HG03135 (cell line): ENCODE measurements around the gene ZNF814.
"Not testable (repeated sequence)": the region's sequence is repeated elsewhere in the genome, so short reads cannot be mapped to it uniquely, and the experiment has no call there.

Experiments used
- ATAC-seq: cut with Tn5 transposase; IDR thresholded peaks from one replicate; pipeline ENCODE4 v1.9.1; 2021; ENCODE audit warnings: mild to moderate bottlenecking, moderate library complexity; ENCODE audit not compliant: unreplicated experiment

ZNF814 gene

DNA sequence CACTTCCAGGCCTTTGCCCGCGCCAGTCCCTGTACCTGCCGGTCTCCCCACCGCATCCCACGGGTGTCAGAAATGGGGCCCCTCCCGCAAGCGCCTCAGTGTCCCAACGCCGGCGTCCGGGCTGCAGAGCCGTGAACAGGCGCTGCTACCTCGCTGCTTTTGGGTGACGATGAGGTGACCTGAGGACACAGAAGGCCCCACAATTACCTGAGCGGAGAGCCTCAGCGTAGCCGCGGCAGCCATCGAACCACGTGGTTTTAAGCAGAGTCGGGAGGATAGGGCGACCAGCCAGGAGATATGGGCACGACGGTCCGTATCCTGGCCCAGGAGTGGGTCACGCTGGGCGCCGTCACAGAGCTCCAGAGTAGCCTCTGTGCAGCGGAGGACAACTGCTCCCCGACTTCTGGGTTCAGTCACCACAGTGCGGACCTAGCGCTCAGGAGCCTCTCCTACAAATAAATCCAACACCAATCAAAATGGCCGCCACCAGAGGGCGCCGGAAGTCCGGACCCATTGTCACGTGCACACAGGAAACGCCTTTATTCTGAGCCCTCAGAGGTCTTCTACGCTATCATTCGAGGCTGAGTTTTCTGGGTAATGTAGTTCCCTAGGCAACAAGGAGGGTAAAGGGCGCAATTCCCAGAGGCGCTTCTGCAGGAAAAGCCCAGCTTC is at the start of gene ZNF814:
ZNF814 (minus strand) TSS at position 478 of the 672 bp plus-strand sequence; CDS start at position 243, 235 bp downstream.
- ATAC-seq = peak; percentile 79

DNA sequence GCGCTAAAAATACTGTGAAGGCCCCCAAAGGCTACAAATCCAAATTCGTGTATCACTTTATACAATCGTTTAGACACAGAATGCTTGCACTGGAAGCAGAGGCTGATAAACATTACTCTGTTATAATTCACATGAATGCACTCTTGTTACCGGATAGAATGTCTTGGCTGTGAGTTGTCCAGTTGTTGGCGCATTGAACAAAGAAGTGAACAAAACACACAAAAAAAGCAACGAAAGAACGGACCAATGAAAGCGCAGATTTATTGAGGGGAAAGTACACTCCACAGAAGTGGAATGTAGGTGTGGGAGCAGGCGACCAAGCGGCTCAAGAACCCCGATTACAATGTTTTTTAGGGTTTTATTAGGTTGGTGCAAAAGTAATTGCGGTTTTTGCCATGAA is 46.9 kb upstream of the ZNF814 start:
- no peak for ATAC-seq

DNA sequence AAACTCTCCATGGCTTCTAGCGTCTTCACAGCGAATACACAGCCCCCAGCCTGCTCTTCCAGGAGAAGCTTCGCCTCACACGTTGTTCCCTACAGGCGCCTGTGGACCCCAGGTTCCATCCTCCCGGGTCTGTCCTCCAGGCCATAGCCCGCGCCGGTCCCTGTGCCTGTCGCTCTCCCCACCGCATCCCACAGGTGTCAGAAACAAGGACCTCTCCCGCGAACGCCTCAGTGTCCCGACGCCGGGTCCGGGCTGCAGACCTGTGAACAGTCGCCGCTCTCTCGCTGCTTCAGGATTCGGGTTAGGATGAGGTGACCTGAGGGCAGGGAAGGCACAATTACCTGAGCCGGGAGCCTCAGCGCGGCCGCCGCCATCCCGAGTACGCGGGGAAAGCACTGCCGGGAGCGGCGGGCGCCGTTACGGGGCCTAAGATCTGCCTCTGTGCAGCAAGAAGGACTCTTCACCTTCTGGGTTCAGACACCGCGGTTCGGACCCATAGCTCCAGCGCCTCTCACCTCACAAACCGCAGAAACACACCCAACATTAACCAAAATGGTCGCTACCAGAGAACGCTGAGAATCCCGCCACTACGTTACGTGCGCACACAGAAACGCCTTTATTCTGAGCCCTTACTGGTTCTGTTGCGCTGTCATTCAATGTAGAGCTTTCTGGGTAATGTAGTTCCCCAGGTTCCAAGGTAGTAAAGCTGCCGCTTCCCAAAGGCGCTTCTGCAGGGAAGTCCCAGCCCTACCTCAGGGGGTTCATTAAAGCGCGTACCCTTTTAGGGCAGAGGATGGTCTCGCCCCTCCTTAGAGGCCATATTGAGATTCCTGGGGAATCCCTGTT is 46.2 kb upstream of the ZNF814 start, which contains the start of gene ZNF418:
ZNF418 (minus strand) TSS at position 583 of the 846 bp plus-strand sequence. CDS start 1,580 bp downstream, outside the sequence.
- peak; percentile 80 for ATAC-seq

DNA sequence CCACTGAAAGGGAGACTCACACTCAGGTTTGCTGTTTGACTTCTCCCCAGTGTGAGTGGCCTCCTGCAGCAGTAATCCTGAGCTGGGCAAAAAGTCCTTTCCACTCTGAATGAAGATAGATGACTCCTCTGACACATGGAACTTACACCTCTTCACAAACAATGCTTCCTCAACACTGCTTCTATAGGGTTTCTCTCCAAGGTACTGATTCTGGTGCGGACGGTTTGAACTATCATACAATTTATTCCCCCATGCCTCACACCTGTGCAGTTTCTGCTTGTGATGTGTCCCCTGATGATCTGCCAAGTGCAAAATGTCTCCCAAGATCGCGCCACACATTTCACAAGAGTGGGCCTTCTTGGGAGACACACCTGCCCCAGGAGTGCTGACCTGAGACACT is 38.8 kb upstream of the ZNF814 start:
- ATAC-seq = no peak

GRCh38 chr19:57916168-57916995 is 27.5 kb upstream of the ZNF814 start, which contains the start of gene ZNF417:
ZNF417 (minus strand) TSS chr19:57916592; CDS start chr19:57916411, 181 bp downstream.
- ATAC-seq = peak; percentile 98

- ATAC-seq = no peak
Measured at GRCh38 chr19:57914531-57914930, 25.7 kb upstream of the ZNF814 start.

- no peak for ATAC-seq
Measured at GRCh38 chr19:57907394-57907793, 18.6 kb upstream of the ZNF814 start.

- ATAC-seq = no peak
Measured at GRCh38 chr19:57905258-57905657, 16.4 kb upstream of the ZNF814 start.

GRCh38 chr19:57903618-57904184 is 14.9 kb upstream of the ZNF814 start:
- no peak for ATAC-seq

DNA sequence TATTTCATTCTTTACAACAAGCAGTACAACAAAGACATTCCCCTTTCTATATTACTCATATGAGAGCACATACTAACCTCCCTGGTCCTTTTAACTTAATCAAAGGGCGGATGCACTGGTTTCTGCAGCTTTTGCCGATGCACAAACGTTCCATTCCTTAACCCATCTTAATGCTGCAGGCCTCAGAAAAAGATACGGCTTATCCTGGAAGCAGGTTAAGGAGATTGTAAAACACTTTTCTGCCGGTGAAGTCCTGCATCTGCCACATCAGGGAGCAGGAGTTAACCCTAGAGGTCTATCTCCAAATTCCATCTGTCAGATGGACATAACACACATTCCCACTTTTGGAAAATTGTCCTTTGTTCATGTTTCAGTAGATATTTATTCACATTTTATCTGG is 11.5 kb upstream of the ZNF814 start:
- ATAC-seq = no peak

- ATAC-seq = not testable (repeated sequence)
Measured at GRCh38 chr19:57890706-57891105, 1.9 kb upstream of the ZNF814 start.

- ATAC-seq = peak; percentile 6
Measured at GRCh38 chr19:57888107-57888559, 704 bp downstream of the ZNF814 start.

GRCh38 chr19:57887195-57887941 is 1.5 kb downstream of the ZNF814 start:
- ATAC-seq = no peak

DNA sequence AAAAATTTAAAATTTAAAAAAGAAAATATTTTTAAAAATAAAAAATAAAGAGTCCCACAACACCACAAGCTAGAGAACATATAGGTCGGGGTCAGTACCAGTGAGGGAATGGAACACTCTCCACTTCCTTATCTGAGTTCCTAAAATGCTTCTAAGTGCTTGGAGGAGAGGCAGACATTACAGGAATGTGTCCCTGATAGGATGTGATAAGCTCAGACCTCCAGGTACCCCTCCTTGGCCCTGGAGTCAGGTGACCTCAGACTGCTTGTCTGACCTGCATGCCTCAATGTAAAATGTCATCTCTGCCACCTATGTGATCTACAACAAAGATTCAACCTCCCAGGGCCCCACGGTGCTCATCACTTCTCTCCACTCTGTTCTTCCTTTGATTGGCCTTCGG is 2.8 kb downstream of the ZNF814 start:
- no peak for ATAC-seq

- not testable (repeated sequence) for ATAC-seq
Measured at GRCh38 chr19:57873883-57874799, 14.7 kb downstream of the ZNF814 start.

DNA sequence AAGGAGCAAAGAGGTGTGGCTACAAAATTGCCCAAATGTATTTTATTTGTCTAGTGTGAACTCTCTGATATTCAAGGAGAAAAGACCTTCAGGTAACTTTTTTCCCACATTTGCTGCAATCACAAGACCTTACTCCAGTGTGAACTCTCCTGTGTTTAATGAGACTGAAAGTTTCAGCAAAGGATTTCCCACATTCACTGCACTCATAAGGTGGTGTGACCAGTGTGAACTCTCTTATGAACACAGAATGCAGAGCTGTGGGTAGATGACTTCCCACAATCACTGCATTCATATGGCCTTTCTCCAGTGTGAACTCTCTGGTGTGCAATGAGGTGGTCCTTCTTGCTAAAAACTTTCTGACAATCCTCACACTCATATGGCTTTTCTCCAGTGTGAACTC is 16.4 kb downstream of the ZNF814 start:
- no peak for ATAC-seq

GRCh38 chr19:57870225-57870624 is 18.6 kb downstream of the ZNF814 start:
- no peak for ATAC-seq

DNA sequence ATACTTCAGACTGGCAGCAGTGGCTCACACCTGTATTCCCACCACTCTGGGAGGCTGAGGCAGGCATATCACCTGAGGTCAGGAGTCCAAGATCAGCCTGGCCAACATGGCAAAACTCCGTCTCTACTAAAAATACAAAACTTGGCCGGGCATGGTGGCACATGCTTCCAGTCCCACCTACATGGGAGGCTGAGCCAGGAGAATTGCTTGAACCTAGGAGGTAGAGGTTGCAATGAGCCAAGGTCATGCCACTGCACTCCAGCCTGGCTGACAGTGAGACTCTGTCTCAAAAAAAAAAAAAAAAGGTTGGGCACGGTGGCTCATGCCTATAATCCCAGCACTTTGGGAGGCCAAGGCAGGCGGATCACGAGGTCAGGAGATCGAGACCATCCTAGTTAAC is 19.2 kb downstream of the ZNF814 start:
- not testable (repeated sequence) for ATAC-seq
